Measurements from ENCODE around the gene CLDN18. TPM values are rescaled to one million over a fixed set of nuclear protein-coding genes. Genes with fewer than 3 reads are reported as not detected.

The CLDN18 gene
- total and polyA plus RNA-seq, 2 experiments from 2014 or later, result 0.19 TPM; not detected in 1

DNA sequence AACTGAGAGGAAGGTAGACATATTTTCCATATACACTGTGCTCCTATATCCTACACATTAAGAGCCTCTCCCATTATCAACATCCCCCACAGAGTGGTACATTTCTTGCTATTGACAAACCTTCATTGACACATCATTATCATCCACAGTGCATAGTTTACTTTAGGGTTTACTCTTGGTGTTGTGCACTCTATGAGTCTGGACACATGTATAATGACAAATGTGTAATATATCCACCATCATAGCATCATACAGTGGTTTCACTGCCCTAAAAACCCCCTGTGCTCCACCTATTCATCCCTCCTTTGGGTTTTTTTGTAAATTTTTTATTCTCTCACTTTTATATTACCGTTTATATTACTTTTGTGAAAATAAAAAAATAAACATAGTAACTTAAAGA, 22.2 kb upstream of the CLDN18 start:
- no peaks in the 10 kb centered on the region; the same call in 2 of the 3 replicates for H3K9me3 Mint-ChIP-seq
- H4K20me1 ChIP-seq (replicated peaks; ENCODE audit: insufficient read depth), result no peaks in the 10 kb centered on the region
- no peak overlapping the region for H3K27ac Mint-ChIP-seq
- H3K4me3 Mint-ChIP-seq, result no peak overlapping the region
- no peak for DNase-seq (ENCODE audit: low spot score)
- H3F3A ChIP-seq (replicated peaks; ENCODE audit: low read depth), result no peaks in the 10 kb centered on the region
- H3K4me1 Mint-ChIP-seq, result no peaks in the 10 kb centered on the region
- no peaks in the 10 kb centered on the region for H3K36me3 Mint-ChIP-seq (ENCODE audit: low read depth)
- no peaks in the 10 kb centered on the region for H3K4me1 ChIP-seq (ENCODE audit: insufficient read depth)
- no peak overlapping the region for H3K4me2 ChIP-seq
- H3K27me3 ChIP-seq (ENCODE audit: insufficient read depth), result no peaks in the 10 kb centered on the region
- H3K36me3 ChIP-seq (ENCODE audit: insufficient read depth), result no peaks in the 10 kb centered on the region
- no peak overlapping the region for H3K4me3 ChIP-seq
- H3K27ac ChIP-seq (ENCODE audit: low read depth), result no peak overlapping the region
- no peak for ATAC-seq
- peaks cover 2% of the 10 kb centered on the region for H3K27me3 Mint-ChIP-seq (ENCODE audit: insufficient read depth, low read depth, poor library complexity)
- no peaks in the 10 kb centered on the region; the same call in 1 of the 2 replicates for H3K9me2 ChIP-seq (ENCODE audit: insufficient read depth)
- no peak for TF ChIP-seq STAT1 (IDR thresholded peaks at IDR 0.05; ENCODE audit: unreplicated experiment)
- TF ChIP-seq ZNF331 (CRISPR knock-in tag; IDR thresholded peaks at IDR 0.05; ENCODE audit: low read depth), result no peak
- no peak for TF ChIP-seq EZH2 (IDR thresholded peaks at IDR 0.05; ENCODE audit: low read depth, unreplicated experiment)
- TF ChIP-seq, protein P1, sequence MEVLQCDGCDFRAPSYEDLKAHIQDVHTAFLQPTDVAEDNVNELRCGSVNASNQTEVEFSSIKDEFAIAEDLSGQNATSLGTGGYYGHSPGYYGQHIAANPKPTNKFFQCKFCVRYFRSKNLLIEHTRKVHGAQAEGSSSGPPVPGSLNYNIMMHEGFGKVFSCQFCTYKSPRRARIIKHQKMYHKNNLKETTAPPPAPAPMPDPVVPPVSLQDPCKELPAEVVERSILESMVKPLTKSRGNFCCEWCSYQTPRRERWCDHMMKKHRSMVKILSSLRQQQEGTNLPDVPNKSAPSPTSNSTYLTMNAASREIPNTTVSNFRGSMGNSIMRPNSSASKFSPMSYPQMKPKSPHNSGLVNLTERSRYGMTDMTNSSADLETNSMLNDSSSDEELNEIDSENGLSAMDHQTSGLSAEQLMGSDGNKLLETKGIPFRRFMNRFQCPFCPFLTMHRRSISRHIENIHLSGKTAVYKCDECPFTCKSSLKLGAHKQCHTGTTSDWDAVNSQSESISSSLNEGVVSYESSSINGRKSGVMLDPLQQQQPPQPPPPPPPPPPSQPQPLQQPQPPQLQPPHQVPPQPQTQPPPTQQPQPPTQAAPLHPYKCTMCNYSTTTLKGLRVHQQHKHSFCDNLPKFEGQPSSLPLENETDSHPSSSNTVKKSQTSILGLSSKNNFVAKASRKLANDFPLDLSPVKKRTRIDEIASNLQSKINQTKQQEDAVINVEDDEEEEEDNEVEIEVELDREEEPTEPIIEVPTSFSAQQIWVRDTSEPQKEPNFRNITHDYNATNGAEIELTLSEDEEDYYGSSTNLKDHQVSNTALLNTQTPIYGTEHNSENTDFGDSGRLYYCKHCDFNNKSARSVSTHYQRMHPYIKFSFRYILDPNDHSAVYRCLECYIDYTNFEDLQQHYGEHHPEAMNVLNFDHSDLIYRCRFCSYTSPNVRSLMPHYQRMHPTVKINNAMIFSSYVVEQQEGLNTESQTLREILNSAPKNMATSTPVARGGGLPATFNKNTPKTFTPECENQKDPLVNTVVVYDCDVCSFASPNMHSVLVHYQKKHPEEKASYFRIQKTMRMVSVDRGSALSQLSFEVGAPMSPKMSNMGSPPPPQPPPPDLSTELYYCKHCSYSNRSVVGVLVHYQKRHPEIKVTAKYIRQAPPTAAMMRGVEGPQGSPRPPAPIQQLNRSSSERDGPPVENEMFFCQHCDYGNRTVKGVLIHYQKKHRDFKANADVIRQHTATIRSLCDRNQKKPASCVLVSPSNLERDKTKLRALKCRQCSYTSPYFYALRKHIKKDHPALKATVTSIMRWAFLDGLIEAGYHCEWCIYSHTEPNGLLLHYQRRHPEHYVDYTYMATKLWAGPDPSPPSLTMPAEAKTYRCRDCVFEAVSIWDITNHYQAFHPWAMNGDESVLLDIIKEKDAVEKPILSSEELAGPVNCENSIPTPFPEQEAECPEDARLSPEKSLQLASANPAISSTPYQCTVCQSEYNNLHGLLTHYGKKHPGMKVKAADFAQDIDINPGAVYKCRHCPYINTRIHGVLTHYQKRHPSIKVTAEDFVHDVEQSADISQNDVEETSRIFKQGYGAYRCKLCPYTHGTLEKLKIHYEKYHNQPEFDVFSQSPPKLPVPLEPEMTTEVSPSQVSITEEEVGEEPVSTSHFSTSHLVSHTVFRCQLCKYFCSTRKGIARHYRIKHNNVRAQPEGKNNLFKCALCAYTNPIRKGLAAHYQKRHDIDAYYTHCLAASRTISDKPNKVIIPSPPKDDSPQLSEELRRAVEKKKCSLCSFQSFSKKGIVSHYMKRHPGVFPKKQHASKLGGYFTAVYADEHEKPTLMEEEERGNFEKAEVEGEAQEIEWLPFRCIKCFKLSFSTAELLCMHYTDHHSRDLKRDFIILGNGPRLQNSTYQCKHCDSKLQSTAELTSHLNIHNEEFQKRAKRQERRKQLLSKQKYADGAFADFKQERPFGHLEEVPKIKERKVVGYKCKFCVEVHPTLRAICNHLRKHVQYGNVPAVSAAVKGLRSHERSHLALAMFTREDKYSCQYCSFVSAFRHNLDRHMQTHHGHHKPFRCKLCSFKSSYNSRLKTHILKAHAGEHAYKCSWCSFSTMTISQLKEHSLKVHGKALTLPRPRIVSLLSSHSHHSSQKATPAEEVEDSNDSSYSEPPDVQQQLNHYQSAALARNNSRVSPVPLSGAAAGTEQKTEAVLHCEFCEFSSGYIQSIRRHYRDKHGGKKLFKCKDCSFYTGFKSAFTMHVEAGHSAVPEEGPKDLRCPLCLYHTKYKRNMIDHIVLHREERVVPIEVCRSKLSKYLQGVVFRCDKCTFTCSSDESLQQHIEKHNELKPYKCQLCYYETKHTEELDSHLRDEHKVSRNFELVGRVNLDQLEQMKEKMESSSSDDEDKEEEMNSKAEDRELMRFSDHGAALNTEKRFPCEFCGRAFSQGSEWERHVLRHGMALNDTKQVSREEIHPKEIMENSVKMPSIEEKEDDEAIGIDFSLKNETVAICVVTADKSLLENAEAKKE (CRISPR knock-in tag; IDR thresholded peaks at IDR 0.05), result no peak
- TF ChIP-seq JUNB (IDR thresholded peaks at IDR 0.05; ENCODE audit: unreplicated experiment), result no peak
- no peak for TF ChIP-seq EZH2phosphoT487 (IDR thresholded peaks at IDR 0.05; ENCODE audit: unreplicated experiment)
- TF ChIP-seq, protein P2, sequence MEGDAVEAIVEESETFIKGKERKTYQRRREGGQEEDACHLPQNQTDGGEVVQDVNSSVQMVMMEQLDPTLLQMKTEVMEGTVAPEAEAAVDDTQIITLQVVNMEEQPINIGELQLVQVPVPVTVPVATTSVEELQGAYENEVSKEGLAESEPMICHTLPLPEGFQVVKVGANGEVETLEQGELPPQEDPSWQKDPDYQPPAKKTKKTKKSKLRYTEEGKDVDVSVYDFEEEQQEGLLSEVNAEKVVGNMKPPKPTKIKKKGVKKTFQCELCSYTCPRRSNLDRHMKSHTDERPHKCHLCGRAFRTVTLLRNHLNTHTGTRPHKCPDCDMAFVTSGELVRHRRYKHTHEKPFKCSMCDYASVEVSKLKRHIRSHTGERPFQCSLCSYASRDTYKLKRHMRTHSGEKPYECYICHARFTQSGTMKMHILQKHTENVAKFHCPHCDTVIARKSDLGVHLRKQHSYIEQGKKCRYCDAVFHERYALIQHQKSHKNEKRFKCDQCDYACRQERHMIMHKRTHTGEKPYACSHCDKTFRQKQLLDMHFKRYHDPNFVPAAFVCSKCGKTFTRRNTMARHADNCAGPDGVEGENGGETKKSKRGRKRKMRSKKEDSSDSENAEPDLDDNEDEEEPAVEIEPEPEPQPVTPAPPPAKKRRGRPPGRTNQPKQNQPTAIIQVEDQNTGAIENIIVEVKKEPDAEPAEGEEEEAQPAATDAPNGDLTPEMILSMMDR (conservative IDR thresholded peaks at IDR 0.05; ENCODE audit: low read depth in 2 of 2), result no peak
- no peak for TF ChIP-seq CREB1 (CRISPR knock-in tag; IDR thresholded peaks at IDR 0.05; ENCODE audit: low read depth)
- no peak for TF ChIP-seq NANOG (IDR thresholded peaks at IDR 0.05; ENCODE audit: borderline replicate concordance)
- no peak for TF ChIP-seq POLR2AphosphoS5 (IDR thresholded peaks at IDR 0.05; ENCODE audit: low read depth)
- TF ChIP-seq, protein P3, sequence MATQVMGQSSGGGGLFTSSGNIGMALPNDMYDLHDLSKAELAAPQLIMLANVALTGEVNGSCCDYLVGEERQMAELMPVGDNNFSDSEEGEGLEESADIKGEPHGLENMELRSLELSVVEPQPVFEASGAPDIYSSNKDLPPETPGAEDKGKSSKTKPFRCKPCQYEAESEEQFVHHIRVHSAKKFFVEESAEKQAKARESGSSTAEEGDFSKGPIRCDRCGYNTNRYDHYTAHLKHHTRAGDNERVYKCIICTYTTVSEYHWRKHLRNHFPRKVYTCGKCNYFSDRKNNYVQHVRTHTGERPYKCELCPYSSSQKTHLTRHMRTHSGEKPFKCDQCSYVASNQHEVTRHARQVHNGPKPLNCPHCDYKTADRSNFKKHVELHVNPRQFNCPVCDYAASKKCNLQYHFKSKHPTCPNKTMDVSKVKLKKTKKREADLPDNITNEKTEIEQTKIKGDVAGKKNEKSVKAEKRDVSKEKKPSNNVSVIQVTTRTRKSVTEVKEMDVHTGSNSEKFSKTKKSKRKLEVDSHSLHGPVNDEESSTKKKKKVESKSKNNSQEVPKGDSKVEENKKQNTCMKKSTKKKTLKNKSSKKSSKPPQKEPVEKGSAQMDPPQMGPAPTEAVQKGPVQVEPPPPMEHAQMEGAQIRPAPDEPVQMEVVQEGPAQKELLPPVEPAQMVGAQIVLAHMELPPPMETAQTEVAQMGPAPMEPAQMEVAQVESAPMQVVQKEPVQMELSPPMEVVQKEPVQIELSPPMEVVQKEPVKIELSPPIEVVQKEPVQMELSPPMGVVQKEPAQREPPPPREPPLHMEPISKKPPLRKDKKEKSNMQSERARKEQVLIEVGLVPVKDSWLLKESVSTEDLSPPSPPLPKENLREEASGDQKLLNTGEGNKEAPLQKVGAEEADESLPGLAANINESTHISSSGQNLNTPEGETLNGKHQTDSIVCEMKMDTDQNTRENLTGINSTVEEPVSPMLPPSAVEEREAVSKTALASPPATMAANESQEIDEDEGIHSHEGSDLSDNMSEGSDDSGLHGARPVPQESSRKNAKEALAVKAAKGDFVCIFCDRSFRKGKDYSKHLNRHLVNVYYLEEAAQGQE (IDR thresholded peaks at IDR 0.05; ENCODE audit: unreplicated experiment), result no peak
- TF ChIP-seq ZNF114 (CRISPR knock-in tag; IDR thresholded peaks at IDR 0.05), result no peak
- H2AFZ ChIP-seq, result no peak overlapping the region
- no peaks in the 10 kb centered on the region for H3K79me2 ChIP-seq (replicated peaks; ENCODE audit: insufficient read depth)
